H1 (cell line): ENCODE results near the gene NMB. TPM values are rescaled to one million over a fixed set of nuclear protein-coding genes. Genes with fewer than 3 reads are reported as not detected.

Experiments
- CTCF ChIA-PET: fragments of 300-600 bp; sonication (Branson Sonifier 250); formaldehyde crosslinking; loops from one replicate; lab custom pipeline; 2021; ENCODE audit not compliant: partially characterized antibody; lab: Charles Lee
- POLR2A ChIA-PET: fragments of 300-600 bp; sonication (Branson Sonifier 250); formaldehyde crosslinking; loops from one replicate; lab custom pipeline; 2021; ENCODE audit warnings: inconsistent platforms; ENCODE audit not compliant: partially characterized antibody; lab: Charles Lee
- DNase-seq, 2 experiments: peaks; one replicate each; pipeline versions ENCODE4 v3.0.0 to v3.0.0-alpha.2; 2010 to 2022; ENCODE audit warnings: low spot score in 2 of 2, low read depth in 1 of 2, mixed read lengths in 1 of 2
- FAIRE-seq: peaks from 2 replicates; lab custom pipeline; 2011; peaks lifted over from hg19 to GRCh38; lab: Jason Lieb, UNC
- H2AFZ ChIP-seq: 2 replicates; pipeline ENCODE4 v1.8.1; 2012; ENCODE audit warnings: low read length, inconsistent platforms
- H2AK5ac ChIP-seq: 2 replicates; pipeline ENCODE4 v1.6.1; 2013; ENCODE audit warnings: low read depth, low read length
- H2BK120ac ChIP-seq: replicated peaks from 2 replicates; pipeline ENCODE3; 2013; ENCODE audit warnings: low read depth, low read length, inconsistent platforms
- H2BK12ac ChIP-seq: 2 replicates; pipeline ENCODE4 v1.6.1; 2013; ENCODE audit warnings: low read depth, low read length
- H2BK15ac ChIP-seq: 2 replicates; pipeline ENCODE4 v1.6.1; 2013; ENCODE audit warnings: low read length
- H2BK20ac ChIP-seq: 2 replicates; pipeline ENCODE4 v1.6.1; 2013; ENCODE audit warnings: low read length
- H2BK5ac ChIP-seq: 2 replicates; pipeline ENCODE4 v1.6.1; 2013; ENCODE audit warnings: low read depth, low read length
- H3K14ac ChIP-seq: 2 replicates; pipeline ENCODE4 v1.6.1; 2013; ENCODE audit warnings: inconsistent platforms; ENCODE audit not compliant: insufficient read length
- H3K18ac ChIP-seq: 2 replicates; pipeline ENCODE4 v1.6.1; 2013; ENCODE audit warnings: low read length; ENCODE audit errors: extremely low read depth
- H3K23ac ChIP-seq: 2 replicates; pipeline ENCODE4 v1.6.1; 2013; ENCODE audit warnings: inconsistent platforms; ENCODE audit not compliant: insufficient read length
- H3K23me2 ChIP-seq: 2 replicates; pipeline ENCODE4 v1.6.1; 2013; ENCODE audit warnings: low read depth, low read length
- H3K27ac ChIP-seq: 2 replicates; pipeline ENCODE4 v1.6.1; 2011; ENCODE audit warnings: low read depth, low read length, inconsistent platforms
- H3K27me3 ChIP-seq, 4 experiments: replicated peaks in 1 of 4; 1 replicate in 1 of 4; 2 replicates in 3 of 4; pipeline versions ENCODE4 v1.6.1 to v1.8.1; 2011 to 2013; ENCODE audit warnings: low read length in 3 of 4, mild to moderate bottlenecking in 3 of 4, inconsistent platforms in 2 of 4, mixed read lengths in 2 of 4, moderate library complexity in 1 of 4; ENCODE audit not compliant: control insufficient read depth in 3 of 4, insufficient read depth in 3 of 4; ENCODE audit errors: extremely low read depth in 1 of 4
- H3K36me3 ChIP-seq, 4 experiments: 2 replicates each; pipeline versions ENCODE4 v1.6.1 to v1.8.1; 2011 to 2013; ENCODE audit warnings: mild to moderate bottlenecking in 4 of 4, low read length in 3 of 4, moderate library complexity in 2 of 4, control low read depth in 1 of 4, inconsistent platforms in 1 of 4; ENCODE audit not compliant: insufficient read depth in 4 of 4, control insufficient read depth in 2 of 4
- H3K4ac ChIP-seq: replicated peaks from 2 replicates; pipeline ENCODE3; 2013; ENCODE audit warnings: low read length, low read depth, mixed read lengths, inconsistent platforms; ENCODE audit not compliant: insufficient read length
- H3K4me1 ChIP-seq, 4 experiments: replicated peaks in 1 of 4; 1 replicate in 1 of 4; 2 replicates in 3 of 4; pipeline versions ENCODE4 v1.6.1 to v1.8.1; 2011 to 2013; ENCODE audit warnings: low read length in 3 of 4, inconsistent platforms in 2 of 4, mixed read lengths in 1 of 4; ENCODE audit not compliant: insufficient read depth in 4 of 4, control insufficient read depth in 3 of 4
- H3K4me2 ChIP-seq, 2 experiments: 2 replicates each; pipeline versions ENCODE4 v1.6.1 to v1.8.1; 2011 to 2013; ENCODE audit warnings: low read depth in 2 of 2, low read length in 2 of 2, control low read depth in 1 of 2, inconsistent platforms in 1 of 2, mild to moderate bottlenecking in 1 of 2; ENCODE audit not compliant: insufficient read depth in 1 of 2
- H3K4me3 ChIP-seq, 4 experiments: fragments of 200-600, 300-600 bp in 1 of 4; sonication (generic), shearing (Covaris generic), sonication (Bioruptor Twin) in 1 of 4; 2 replicates each; pipeline versions ENCODE4 v1.5.1 to v1.8.1; 2011 to 2016; ENCODE audit warnings: low read length in 4 of 4, low read depth in 3 of 4, control low read depth in 2 of 4, inconsistent platforms in 2 of 4, mild to moderate bottlenecking in 2 of 4, mixed read lengths in 1 of 4, moderate library complexity in 1 of 4; ENCODE audit not compliant: insufficient read depth in 2 of 4; ENCODE audit errors: extremely low read depth in 1 of 4
- H3K56ac ChIP-seq: replicated peaks from 2 replicates; pipeline ENCODE3; 2013; ENCODE audit warnings: low read depth, mild to moderate bottlenecking, mixed read lengths, low read length, inconsistent platforms; ENCODE audit not compliant: insufficient read length
- H3K79me1 ChIP-seq: 2 replicates; pipeline ENCODE4 v1.6.1; 2013; ENCODE audit warnings: low read depth, low read length, control low read depth
- H3K79me2 ChIP-seq, 2 experiments: 2 replicates each; pipeline versions ENCODE4 v1.6.1 to v1.8.1; 2012 to 2013; ENCODE audit warnings: low read length in 2 of 2, mild to moderate bottlenecking in 2 of 2, inconsistent platforms in 1 of 2; ENCODE audit not compliant: insufficient read depth in 2 of 2, control insufficient read depth in 1 of 2
- H3K9ac ChIP-seq, 4 experiments: replicated peaks in 1 of 4; 1 replicate in 1 of 4; 2 replicates in 3 of 4; pipeline versions ENCODE4 v1.6.1 to v1.8.1; 2011 to 2013; ENCODE audit warnings: low read depth in 3 of 4, low read length in 3 of 4, control low read depth in 2 of 4, mild to moderate bottlenecking in 2 of 4, moderate library complexity in 2 of 4, inconsistent platforms in 1 of 4; ENCODE audit errors: extremely low read depth in 1 of 4
- H3K9me3 ChIP-seq, 2 experiments: 2 replicates each; pipeline versions ENCODE4 v1.6.1 to v1.8.1; 2012 to 2013; ENCODE audit warnings: mild to moderate bottlenecking in 2 of 2, moderate library complexity in 2 of 2, control low read depth in 1 of 2, inconsistent platforms in 1 of 2, low read depth in 1 of 2, low read length in 1 of 2, mixed read lengths in 1 of 2; ENCODE audit not compliant: insufficient read depth in 2 of 2
- H4K20me1 ChIP-seq, 2 experiments: replicated peaks in 1 of 2; 2 replicates each; pipeline versions ENCODE3 to v1.8.1; 2011 to 2013; ENCODE audit warnings: inconsistent platforms in 2 of 2, low read length in 2 of 2, mild to moderate bottlenecking in 1 of 2; ENCODE audit not compliant: insufficient read depth in 2 of 2, control insufficient read depth in 1 of 2
- H4K5ac ChIP-seq: 2 replicates; pipeline ENCODE4 v1.6.1; 2013; ENCODE audit warnings: low read length, low read depth, mixed read lengths, inconsistent platforms; ENCODE audit not compliant: insufficient read length
- H4K8ac ChIP-seq: 2 replicates; pipeline ENCODE4 v1.8.0; 2013; ENCODE audit warnings: mild to moderate bottlenecking, moderate library complexity, low read length, inconsistent platforms; ENCODE audit not compliant: insufficient read depth; ENCODE audit errors: extremely low read depth
- H4K91ac ChIP-seq: replicated peaks from 2 replicates; pipeline ENCODE3; 2013; ENCODE audit warnings: low read length, mixed read lengths, inconsistent platforms; ENCODE audit not compliant: insufficient read length
- NANOG ChIP-seq: IDR thresholded peaks from 2 replicates; pipeline ENCODE4 v1.6.1; 2011; ENCODE audit warnings: low read length, low read depth, mild to moderate bottlenecking, inconsistent platforms; ENCODE audit not compliant: insufficient read depth, poor library complexity, severe bottlenecking
- SRF ChIP-seq: IDR thresholded peaks from 2 replicates; pipeline ENCODE4 v1.6.1; 2011; ENCODE audit warnings: mild to moderate bottlenecking, low read depth, low read length, moderate library complexity
- TCF12 ChIP-seq: IDR thresholded peaks from 2 replicates; pipeline ENCODE4 v1.6.1; 2011; ENCODE audit warnings: low read depth, mild to moderate bottlenecking, low read length
- ZNF274 ChIP-seq: IDR thresholded peaks from 2 replicates; pipeline ENCODE4 v1.7.0; 2012; ENCODE audit warnings: low read length, borderline replicate concordance; ENCODE audit errors: extremely low read depth
- WGBS, 2 experiments: shearing (Covaris generic) in 1 of 2; methylation state at CpG; one replicate each; pipeline versions ENCODE4 v1.1.6 to v1.1.7; 2013 to 2015; ENCODE audit warnings: low lambda C conversion rate in 2 of 2, mixed read lengths in 2 of 2, inconsistent platforms in 1 of 2, low coverage in 1 of 2, missing lambda C conversion rate in 1 of 2; ENCODE audit not compliant: insufficient replicate concordance in 2 of 2, insufficient coverage in 1 of 2, insufficient read length in 1 of 2; ENCODE audit errors: extremely low coverage in 1 of 2, missing lambda C conversion rate in 1 of 2; 5-methylcytosine and 5-hydroxymethylcytosine counted together
- polyA plus RNA-seq, 7 experiments: library from polyadenylated mRNA; depleted of rRNA in 3 of 7; stranded (reverse) in 5 of 7; unstranded in 2 of 7; fragments of >200 nt in 5 of 7; fragments of 200-250 nt in 2 of 7; gene quantifications; 1 replicate in 5 of 7; 2 replicates in 1 of 7; 4 replicates in 1 of 7; pipeline versions ENCODE4 v1.2.1 to v1.2.3, GENCODE V29; 2011 to 2013; ENCODE audit warnings: missing spikeins in 2 of 7, mixed read lengths in 2 of 7
- total RNA-seq: library from RNA; stranded (reverse); fragmentation: NEBNext Ultra II Directional; extraction: Animal tissue kit (Norgen Biotek cat#: 25700); gene quantifications from 2 replicates; pipeline ENCODE4 v1.2.1, GENCODE V29; 2021

NMB gene
- total and polyA plus RNA-seq, 2 of the 8 experiments (the other 6 are each of a cell fraction or from before 2014, with no cell fraction given), result 9.3 to 13.6 TPM

DNA sequence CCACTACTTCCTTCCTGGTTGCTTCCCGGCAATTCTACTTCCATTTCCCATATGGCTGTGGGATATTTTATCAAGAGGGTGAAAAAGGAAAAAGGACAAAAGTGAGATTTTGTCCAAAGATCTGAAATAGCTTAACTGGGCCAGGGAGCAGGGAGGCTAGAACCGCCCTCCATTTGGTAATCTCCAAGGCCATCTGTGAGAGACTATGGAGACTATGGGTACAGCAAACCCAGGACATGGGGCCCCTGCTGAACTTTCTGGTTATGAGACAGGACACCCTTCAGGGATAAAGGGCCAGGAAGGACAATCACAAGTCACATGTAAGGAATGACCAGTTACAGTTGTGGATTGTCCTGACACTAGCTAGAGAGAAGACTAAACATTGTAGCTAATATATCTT is 32.9 kb downstream of the NMB start:
- H2BK12ac ChIP-seq, result no peak overlapping the region
- TF ChIP-seq NANOG (no peak), TCF12 (no peak), SRF (no peak), ZNF274 (no peak)
- no peak overlapping the region for H3K23ac ChIP-seq
- H3K27me3 ChIP-seq, result no peaks in the 10 kb centered on the region; a peak in 1 of 7 replicates
- H4K20me1 ChIP-seq, result peaks cover 0 to 5% of the 10 kb centered on the region in 2 experiments
- H3K14ac ChIP-seq, result no peak overlapping the region
- DNase-seq (no peak), FAIRE-seq (no peak)
- H2BK120ac ChIP-seq, result no peak overlapping the region
- H2BK15ac ChIP-seq, result no peak overlapping the region
- no peak overlapping the region for H3K18ac ChIP-seq
- WGBS, 2 experiments, result 96% methylated on average over 2 of the region's 2 CpGs; no CpG with 5 or more reads in 1 of the 2 experiments
- no peak overlapping the region for H2BK5ac ChIP-seq
- H4K5ac ChIP-seq, result no peak overlapping the region
- no peak overlapping the region for H3K4me2 ChIP-seq
- H3K4me1 ChIP-seq, result no peaks in the 10 kb centered on the region
- no peak overlapping the region for H4K91ac ChIP-seq
- no peak overlapping the region for H3K9ac ChIP-seq
- ChIA-PET CTCF (interaction anchor here (0.9 to 6.2 kb wide), 9 partner anchors 9 to 54 kb away, joined by 3 to 51 read pairs (median 5); partner anchors contain the start of genes WDR73 and ZSCAN2), POLR2A (interaction anchor here (0.9 to 6.1 kb wide), 7 partner anchors 9 to 24 kb away, joined by 3 to 37 read pairs (median 11); partner anchors contain the start of gene ZSCAN2)
- peaks cover 27 to 31% of the 10 kb centered on the region in 2 experiments for H3K9me3 ChIP-seq
- H3K23me2 ChIP-seq, result no peaks in the 10 kb centered on the region
- H3K56ac ChIP-seq, result no peak overlapping the region
- peaks cover 0 to 10% of the 10 kb centered on the region in 2 experiments; a peak in 2 of 4 replicates for H3K79me2 ChIP-seq
- H2AFZ ChIP-seq, result no peak overlapping the region
- H3K79me1 ChIP-seq, result peaks cover 2% of the 10 kb centered on the region
- H4K8ac ChIP-seq, result no peak overlapping the region
- H3K27ac ChIP-seq, result no peak overlapping the region
- no peak overlapping the region for H3K4me3 ChIP-seq
- no peak overlapping the region for H3K4ac ChIP-seq
- H2BK20ac ChIP-seq, result no peak overlapping the region
- no peak overlapping the region for H2AK5ac ChIP-seq
- peaks cover 22 to 31% (median 24%) of the 10 kb centered on the region in 4 experiments for H3K36me3 ChIP-seq
